ENCODE measurements around the gene ZNF160.
"Not testable (repeated sequence)": the region's sequence is repeated elsewhere in the genome, so short reads cannot be mapped to it uniquely, and the experiment has no call there.

The ZNF160 gene

DNA sequence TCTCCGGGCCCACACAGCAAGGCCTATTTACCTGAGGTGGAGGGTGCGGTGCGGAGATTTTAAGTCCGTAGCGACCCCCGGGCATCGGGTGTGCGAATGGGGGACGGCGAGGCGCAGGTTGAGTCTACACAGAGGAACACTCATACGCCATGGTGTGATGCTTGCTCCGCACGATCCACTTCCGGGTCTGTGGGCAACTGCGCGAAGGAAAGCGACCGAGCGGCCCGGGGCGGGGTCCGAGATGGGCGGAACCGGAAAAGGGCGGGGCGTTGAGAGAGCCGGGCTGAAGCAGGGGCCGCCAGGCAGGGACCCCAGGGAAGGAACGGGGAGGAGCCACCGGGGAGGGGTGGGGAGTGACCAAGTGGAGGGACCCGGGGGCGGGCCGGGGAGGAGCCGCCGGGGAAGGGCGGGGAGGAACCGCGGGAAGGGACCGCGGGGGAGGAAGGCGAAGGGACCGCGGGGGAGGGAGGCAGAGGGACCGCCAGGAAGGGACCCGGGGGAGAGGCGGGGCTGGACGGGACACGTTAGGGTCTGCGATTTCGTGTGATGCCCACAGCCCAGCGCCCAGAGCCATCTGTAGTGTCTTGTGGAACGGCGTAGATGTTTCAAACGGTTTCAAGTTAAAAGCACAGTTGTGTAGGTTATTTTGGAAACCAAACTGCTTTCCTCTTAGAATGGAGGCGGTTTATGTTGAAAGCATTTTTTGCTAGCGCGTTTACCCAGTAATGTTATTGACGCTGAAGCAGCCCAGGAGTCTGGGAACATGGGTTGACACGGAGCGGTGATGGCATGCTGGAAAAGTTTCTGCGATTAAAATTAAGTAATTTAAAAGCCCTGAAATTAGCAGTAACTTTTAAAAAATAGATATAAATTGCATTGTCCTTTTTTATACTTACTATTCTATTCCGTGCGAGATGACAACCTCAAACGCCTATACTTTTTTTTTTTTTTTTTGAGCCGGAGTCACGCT lies at the start of gene ZNF160:
Gene ZNF160, minus strand, starts transcription at position 189 of the 970 bp plus-strand sequence. CDS start 17,146 bp downstream, outside the sequence.
- DNase-seq = peak; percentile 91

DNA sequence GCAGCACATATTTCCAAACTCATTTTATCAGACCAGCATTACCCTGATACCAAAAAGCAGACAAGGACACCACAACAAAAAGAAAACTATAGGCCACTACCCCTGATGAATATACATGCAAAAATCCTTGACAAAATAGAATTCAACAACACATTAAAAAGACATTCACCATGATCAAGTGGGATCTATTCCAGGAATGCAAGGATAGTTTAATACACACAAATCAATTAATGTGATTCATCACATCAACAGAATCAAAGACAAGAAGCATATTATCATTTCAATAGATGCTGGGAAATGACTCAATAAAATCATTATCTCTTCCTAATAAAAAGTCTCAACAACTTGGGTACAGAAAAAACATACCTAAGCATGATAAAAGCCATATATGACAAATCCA lies 44.4 kb upstream of the ZNF160 start:
- no peak for DNase-seq

DNA sequence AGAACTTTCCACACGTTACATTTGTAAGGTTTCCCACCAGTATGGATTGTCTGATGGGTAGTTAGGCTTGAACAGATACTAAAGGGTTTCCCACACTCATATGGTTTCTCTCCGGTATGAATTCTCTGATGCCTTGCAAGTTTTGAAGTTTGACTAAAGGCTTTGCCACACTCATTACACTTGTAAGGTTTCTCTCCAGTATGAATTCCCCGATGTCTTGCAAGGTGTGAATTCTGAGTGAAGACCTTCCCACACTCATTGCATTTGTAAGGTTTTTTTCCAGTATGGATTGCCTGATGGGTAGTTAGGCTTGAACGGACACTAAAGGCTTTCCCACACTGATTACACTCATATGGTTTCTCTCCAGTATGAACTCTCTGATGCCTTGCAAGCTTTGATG lies 37.1 kb upstream of the ZNF160 start:
- DNase-seq = no peak

GRCh38 chr19:53136432-53136831 lies 33.2 kb upstream of the ZNF160 start:
- DNase-seq = no peak

DNA sequence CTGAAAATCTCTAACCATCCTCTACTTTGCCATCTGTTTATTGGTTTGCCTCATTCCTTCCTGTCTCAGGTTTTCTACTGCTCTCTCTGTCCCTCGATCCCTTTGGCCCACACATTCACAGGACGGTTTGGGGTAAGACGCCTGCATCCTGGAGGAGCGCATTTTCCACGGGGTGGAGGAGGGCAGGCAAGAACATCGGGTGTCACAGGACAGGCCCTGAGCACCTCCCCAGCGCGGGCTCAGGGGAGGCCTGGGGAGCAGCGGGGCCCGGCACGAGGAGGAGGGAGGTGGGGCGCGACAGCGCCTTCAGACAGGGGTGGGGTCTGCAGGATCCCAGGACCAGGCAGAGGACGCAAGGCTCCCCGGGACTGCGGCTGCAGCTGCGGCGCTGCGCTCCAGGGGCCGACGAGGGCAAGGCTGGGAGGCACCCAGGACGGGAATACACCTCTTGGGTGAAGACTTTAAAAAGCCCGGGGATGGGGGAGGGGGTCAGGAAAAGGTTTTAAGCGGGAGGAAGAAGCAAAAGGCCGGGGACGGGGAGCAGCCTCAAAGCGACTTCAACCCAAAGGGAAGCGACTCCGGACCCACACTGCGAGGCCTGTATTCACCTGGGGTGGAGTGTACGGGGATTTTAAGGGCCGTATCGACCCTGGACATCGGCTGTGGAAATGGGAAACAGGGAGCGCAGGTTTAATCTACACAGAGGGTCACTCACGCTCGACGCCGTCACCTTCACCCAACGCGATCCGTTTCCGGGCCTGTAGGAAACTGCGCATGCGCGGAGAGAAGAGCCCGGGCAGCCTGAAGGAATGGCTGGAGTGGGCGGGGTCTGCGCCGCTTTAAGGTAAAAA lies 29.1 kb upstream of the ZNF160 start, which contains the start of gene ZNF415:
Gene ZNF415, minus strand, starts transcription at position 770 of the 851 bp plus-strand sequence. CDS start 10,234 bp downstream, outside the sequence.
- DNase-seq = no peak

GRCh38 chr19:53131727-53132126 lies 28.5 kb upstream of the ZNF160 start:
- no peak for DNase-seq

DNA sequence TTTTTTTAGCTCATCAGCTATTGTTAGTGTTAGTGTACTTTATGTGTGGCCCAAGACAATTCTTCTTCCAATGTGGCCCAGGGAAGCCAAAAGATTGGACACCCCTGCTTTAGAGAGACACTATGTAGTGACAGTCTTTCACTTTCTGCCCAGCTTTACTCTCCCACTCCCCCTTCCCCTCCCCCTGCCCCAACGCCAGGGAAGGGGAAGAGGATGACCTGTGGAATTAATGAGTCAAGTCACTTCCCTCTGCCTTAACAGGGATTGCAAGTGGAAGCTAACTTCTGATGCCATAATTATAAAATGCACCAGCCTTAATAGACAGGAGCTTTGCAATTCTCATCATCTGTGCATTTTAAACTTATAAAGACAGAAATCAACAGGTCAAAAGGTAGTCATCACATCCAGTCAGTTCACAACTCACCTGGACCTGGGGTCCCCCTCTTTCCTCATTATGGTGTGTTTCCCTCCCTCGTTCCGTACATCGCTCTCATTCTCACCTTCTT lies 27.9 kb upstream of the ZNF160 start:
- no peak for DNase-seq

- DNase-seq = no peak
Observed at GRCh38 chr19:53130506-53130905, 27.3 kb upstream of the ZNF160 start.

DNA sequence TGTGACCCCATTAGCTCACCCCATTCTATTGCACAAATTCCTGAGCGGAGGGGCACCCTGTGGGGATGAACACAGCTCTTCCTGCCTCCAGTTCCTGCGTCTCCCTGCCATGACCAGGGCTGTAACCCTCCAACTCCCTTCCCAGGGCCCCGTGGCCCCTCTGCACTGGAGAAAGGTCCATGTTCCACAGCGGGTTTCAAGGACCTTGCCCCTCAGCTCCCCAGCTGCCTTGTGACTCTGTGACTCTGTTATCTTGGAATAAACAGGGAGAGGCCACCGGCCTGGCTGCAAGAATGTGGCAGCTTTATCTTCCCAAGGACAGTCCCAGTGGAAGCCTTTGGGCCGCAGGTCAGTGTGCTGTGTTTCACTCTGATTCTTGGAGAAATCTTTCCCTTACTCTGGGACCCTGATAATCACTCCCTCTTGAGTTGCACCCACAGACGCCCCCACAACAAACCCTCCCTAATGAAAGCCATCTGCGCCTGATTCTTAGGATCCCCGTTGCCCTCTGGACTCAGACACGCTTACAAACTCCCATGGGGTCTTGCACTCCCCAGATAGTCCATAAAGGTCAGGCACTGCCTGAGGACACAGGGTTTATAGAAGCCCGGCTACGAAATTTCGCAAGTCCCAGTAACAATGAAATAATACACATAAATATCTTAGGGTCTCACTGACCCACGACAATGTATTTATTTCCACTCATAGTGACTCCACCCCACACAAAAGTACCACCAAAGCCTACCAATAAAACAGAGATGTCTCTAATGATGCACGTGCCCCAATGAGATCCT lies 23.7 kb upstream of the ZNF160 start:
- DNase-seq = not testable (repeated sequence)

DNA sequence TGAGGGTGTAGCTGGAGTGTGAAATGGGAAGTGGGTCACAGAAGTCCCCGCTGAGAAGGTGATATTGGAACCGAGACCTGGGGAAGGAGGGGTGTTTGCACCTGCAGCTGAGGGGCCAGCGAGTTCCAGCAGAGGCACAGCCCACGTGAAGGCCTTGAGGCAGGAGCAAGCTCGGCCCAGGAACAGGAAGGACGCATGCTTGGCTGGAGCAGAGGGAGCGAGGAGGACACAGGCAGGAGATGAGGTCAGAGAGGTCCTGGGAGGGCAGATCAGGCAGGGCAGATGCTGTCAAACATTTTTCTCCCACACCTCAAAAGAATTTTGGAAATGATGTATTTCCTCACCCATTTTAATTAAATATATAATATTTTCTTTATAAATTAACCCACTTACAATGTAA lies 20.2 kb upstream of the ZNF160 start:
- no peak for DNase-seq

DNA sequence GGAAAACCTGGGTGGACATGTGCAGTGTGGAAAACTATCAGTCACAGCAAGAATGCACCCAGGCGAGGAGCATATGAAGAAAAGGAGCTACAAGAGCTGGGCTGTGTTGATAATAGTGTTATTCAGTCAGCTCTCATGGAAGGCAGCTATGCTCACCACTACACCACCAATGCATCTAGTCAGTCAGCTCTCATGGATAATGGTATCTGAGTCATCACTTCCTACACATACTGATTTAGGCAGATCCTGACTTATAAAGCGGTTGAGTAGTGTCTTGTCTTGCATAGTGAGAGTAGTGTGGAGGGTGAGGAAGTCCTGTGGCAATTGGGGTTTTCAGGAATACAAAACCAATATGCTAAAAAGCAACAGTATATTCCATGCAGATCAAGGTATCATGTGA lies 9.1 kb upstream of the ZNF160 start:
- DNase-seq = no peak

- no peak for DNase-seq
Observed at GRCh38 chr19:53109527-53109926, 6.3 kb upstream of the ZNF160 start.

- no peak for DNase-seq
Observed at GRCh38 chr19:53102756-53103233, 427 bp downstream of the ZNF160 start.

- DNase-seq = no peak
Observed at GRCh38 chr19:53102206-53102755, 941 bp downstream of the ZNF160 start.

DNA sequence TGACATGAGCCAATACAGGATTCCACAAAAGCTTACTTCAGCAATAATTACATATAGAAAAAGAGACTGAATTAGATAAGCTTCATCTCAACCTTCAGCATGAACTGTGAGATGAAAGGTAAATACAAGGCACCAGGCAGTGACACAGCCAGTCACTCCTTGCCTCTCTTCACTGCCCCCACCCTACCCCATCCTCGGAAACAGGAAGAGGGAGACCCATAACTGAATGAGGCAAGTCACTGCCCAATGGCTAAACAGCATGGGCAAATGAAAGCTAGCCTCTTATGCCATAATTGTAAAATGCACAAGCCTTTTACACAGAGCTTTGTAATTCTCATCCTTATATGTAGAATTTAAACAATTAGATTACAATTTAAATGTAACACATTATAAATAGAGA lies 1.7 kb downstream of the ZNF160 start:
- DNase-seq = no peak

DNA sequence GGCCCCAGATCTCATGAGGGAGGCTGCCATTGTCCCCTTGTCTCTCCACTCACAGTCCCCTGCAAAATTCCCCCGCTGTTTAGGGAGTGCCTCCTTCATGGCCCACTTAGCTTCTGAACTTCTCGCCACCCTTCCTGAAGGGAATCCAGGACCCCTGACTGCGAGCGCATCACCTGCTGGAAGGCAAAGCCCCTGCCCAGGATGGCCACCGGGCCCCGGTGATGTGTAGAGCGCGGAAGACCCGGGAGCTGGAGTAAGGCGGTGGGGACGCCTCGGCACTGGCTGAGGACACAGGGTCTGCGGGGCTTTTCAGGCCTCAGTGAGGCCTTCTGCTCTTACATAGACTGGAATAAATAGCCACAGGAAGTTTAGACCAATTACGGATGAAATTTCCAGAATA lies 4.7 kb downstream of the ZNF160 start:
- DNase-seq = not testable (repeated sequence)

GRCh38 chr19:53096982-53097690 lies 6.1 kb downstream of the ZNF160 start:
- DNase-seq = not testable (repeated sequence)

GRCh38 chr19:53096579-53096978 lies 6.6 kb downstream of the ZNF160 start:
- not testable (repeated sequence) for DNase-seq

DNA sequence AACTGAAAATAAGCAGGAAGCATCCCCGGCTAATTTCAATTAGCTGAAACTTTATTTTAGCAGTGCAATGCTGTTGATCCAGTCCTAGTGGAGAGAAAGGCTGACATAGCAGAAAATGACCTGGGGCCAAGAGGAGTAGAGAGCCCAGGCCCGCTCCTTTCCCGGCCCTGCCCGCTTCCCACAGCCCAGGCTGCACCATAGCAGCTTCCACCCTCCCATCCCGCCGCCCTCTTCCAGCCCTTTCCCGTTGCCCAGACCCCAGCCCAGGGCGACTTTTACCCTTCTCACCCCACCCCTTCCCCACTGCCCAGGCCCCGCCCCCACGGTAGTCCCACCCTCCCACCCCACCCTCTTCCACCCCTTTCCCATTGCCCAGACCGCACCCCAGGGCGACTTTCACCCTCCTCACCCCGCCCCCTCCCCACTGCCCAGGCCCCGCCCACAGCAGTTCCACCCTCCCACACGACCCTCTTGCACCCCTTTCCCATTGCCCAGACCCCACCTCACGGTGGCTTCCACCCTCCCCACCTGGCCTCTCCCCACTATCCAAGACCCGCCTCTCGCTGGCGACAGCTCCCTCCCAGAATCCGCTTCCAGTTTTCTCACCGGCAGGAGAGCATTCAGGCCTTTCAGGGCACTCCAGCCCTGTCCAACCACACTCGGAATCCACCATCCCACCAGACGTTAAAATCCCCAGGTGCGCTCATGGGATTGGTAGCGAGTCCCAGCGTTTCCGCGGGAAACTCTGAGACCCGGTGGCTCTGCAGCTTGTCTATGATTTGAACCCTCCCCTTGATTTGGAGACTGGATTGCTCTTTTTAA lies 8.3 kb downstream of the ZNF160 start:
- no peak for DNase-seq

DNA sequence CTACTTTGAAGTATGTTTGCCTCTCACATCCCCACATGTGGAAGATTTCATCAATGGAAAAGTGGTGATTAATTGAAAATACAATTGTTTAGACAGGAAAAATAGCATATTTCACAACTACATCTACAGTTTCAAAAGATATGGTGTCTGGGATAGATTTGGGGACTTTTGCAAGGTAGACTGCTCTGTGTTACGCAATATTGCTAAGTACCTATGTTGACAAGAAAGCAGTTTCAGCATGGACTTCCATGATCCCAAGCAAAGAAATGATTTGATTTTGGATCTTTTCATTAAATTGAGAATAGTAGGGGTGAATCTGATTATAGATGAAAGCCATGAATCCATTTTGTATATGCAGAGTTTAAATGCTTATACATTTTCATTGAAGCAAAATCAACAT lies 10.5 kb downstream of the ZNF160 start:
- no peak for DNase-seq

Data from NCI-H1105 (cell line).